ENCODE measurements around the gene PPME1. TPM values are rescaled to one million over a fixed set of nuclear protein-coding genes. Genes with fewer than 3 reads are reported as not detected.
A peak's percentile ranks its signal among the peaks of the same experiment; 100 is the strongest.

The PPME1 gene
- total and polyA plus RNA-seq, 2 of the 4 experiments (the other 2 are of a cell fraction) = 42.3 to 89.5 TPM

DNA sequence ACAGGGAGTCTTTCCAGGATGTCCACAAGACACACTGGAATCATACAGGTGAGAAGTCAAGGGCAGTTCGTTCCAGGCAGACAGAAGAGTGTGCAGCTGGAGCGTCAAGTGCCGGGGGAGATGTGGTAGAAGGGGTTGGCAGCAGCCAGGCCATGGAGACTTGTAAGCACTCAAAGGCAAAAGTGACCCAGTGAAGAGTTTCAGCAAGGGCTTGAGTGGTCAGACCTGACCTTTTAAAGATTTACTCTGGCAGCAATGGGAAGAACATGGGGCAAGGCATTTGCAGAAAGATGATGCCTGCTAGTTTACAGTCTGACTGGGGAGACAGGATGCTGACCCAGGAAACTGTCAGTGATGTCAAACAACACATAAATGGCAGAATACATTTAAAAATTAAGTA lies 111.3 kb downstream of the PPME1 start:
- Histone ChIP-seq H2AK5ac (ENCODE audit: low read depth, low read length) (peak overlapping the region; percentile 12), H3K79me1 (ENCODE audit: low read depth in 1 of 2, low read length in 2 of 2) (0 out of 4 replicates have a peak, but pooled peaks cover 0 to 4% of the 10 kb centered on the region in 2 experiments), H3K4ac (ENCODE audit: low read depth, low read length) (peak overlapping the region; percentile 24; the same call in 1 of the 2 replicates), H2BK120ac (ENCODE audit: low read depth, low read length) (peak overlapping the region; percentile 60), H3K18ac (ENCODE audit: low read depth, low read length) (peak overlapping the region; percentile 85; the same call in 1 of the 2 replicates), H2BK5ac (ENCODE audit: low read depth, low read length, poor library complexity, severe bottlenecking) (peak overlapping the region; percentile 78), H3K9ac (ENCODE audit: low read depth, low read length) (no peak overlapping the region), H4K8ac (ENCODE audit: low read depth in 2 of 2, low read length in 2 of 2) (peak overlapping the region; percentile 15 to 63; a peak in 2 of 4 replicates), H3K9me1 (ENCODE audit: insufficient read depth, low read length) (peaks cover 38% of the 10 kb centered on the region), H3K36me3 (ENCODE audit: control insufficient read depth, insufficient read depth, low read length) (peaks cover 6% of the 10 kb centered on the region), H2BK20ac (ENCODE audit: low read depth, low read length) (peak overlapping the region; percentile 45; the same call in 1 of the 2 replicates), H3K4me3 (ENCODE audit: insufficient read depth, low read depth, low read length) (no peak overlapping the region), H3K4me1 (ENCODE audit: control insufficient read depth, insufficient read depth, low read length) (peaks cover 41% of the 10 kb centered on the region), H3K14ac (replicated peaks; ENCODE audit: low read depth, low read length) (peak overlapping the region; percentile 74; the same call in 1 of the 2 replicates), H3K4me2 (ENCODE audit: low read depth, low read length) (no peak overlapping the region), H3K56ac (ENCODE audit: extremely low read depth, insufficient read depth, low read length) (no peak overlapping the region), H3K27ac (ENCODE audit: insufficient read depth, low read length) (peak overlapping the region; percentile 45), H3K23ac (ENCODE audit: low read depth, low read length) (peak overlapping the region; percentile 22; the same call in 1 of the 2 replicates), H4K20me1 (ENCODE audit: insufficient read depth, low read length) (no peaks in the 10 kb centered on the region), H3K9me3 (ENCODE audit: control insufficient read depth, insufficient read depth, low read length) (no peaks in the 10 kb centered on the region), H2AK9ac (replicated peaks; ENCODE audit: low read depth, low read length, poor library complexity) (no peak overlapping the region), H2AFZ (replicated peaks; ENCODE audit: low read length, poor library complexity) (no peak overlapping the region), H4K91ac (ENCODE audit: insufficient read depth, low read depth, low read length) (peak overlapping the region; percentile 35; the same call in 1 of the 2 replicates), H2BK15ac (ENCODE audit: low read depth, low read length) (peak overlapping the region; percentile 61; the same call in 2 of the 3 replicates), H4K5ac (ENCODE audit: low read depth, low read length) (peak overlapping the region; percentile 65; the same call in 1 of the 2 replicates), H3K27me3 (ENCODE audit: control insufficient read depth, insufficient read depth, low read length) (no peaks in the 10 kb centered on the region)
- in situ Hi-C loops (cut with MboI; ENCODE audit: low sequenced_read_pairs) = no loop called here
- POLR2A ChIA-PET (ENCODE audit: unreplicated experiment) = no interaction called here
- no peak for TF ChIP-seq NFE2L2 (IDR thresholded peaks at IDR 0.05; ENCODE audit: low read depth, low read length)
- TF ChIP-seq CEBPB (IDR thresholded peaks at IDR 0.05; ENCODE audit: low read depth, low read length) = no peak
- ATAC-seq (ENCODE audit: low read depth) (no peak), DNase-seq (no peak)
- 60% methylated on average over 3 of the region's 3 CpGs; no CpG with 5 or more reads in 1 of the 2 experiments for WGBS, 2 experiments (ENCODE audit: extremely low coverage in 2 of 2, insufficient read length in 1 of 2)
- CTCF ChIA-PET = no interaction called here
- BruUV-seq (replicated peaks) = no TSS peak
- dilution Hi-C loops (cut with HindIII; ENCODE audit: low sequenced_read_pairs, unreplicated experiment) = no loop called here
- intact Hi-C loops (cut with micrococcal nuclease) = no loop called here
